Loucy (cell line): ENCODE measurements around the gene CD300A.

Source experiments
- H2AFZ ChIP-seq: fragments of 200-600 bp; sonication (generic); 2 replicates; pipeline ENCODE4 v1.6.0; 2016; ENCODE audit warnings: antibody characterized with exemption, mild to moderate bottlenecking, low read length, moderate library complexity
- H3F3A ChIP-seq: fragments of 200-600 bp; 2 replicates; pipeline ENCODE4 v1.6.0; 2016; ENCODE audit warnings: antibody characterized with exemption, low read depth, mild to moderate bottlenecking
- H3K27me3 ChIP-seq: fragments of 200-600 bp; sonication (generic); 2 replicates; pipeline ENCODE4 v1.6.1; 2014; ENCODE audit warnings: low read length, mild to moderate bottlenecking; ENCODE audit not compliant: insufficient read depth, poor library complexity, severe bottlenecking
- H3K36me3 ChIP-seq: fragments of 200-600 bp; sonication (generic); 2 replicates; pipeline ENCODE4 v1.6.1; 2016; ENCODE audit warnings: low read length; ENCODE audit not compliant: insufficient read depth
- H3K4me1 ChIP-seq: fragments of 200-600 bp; sonication (generic); 2 replicates; pipeline ENCODE4 v1.5.1; 2014; ENCODE audit warnings: low read length, mild to moderate bottlenecking; ENCODE audit not compliant: insufficient read depth, poor library complexity, severe bottlenecking
- H3K4me2 ChIP-seq: fragments of 200-600 bp; sonication (generic); 2 replicates; pipeline ENCODE4 v1.6.0; 2014; ENCODE audit warnings: antibody characterized with exemption, low read length, low read depth, mild to moderate bottlenecking; ENCODE audit not compliant: poor library complexity, severe bottlenecking
- H3K4me3 ChIP-seq: fragments of 200-600 bp; sonication (generic); 2 replicates; pipeline ENCODE4 v1.5.1; 2014; ENCODE audit warnings: low read length, mild to moderate bottlenecking, mixed read lengths; ENCODE audit not compliant: poor library complexity, severe bottlenecking
- H3K79me2 ChIP-seq: fragments of 200-600 bp; sonication (generic); 2 replicates; pipeline ENCODE4 v1.6.1; 2014; ENCODE audit warnings: low read length; ENCODE audit not compliant: insufficient read depth
- H3K9ac ChIP-seq: fragments of 200-600 bp; sonication (generic); 2 replicates; pipeline ENCODE4 v1.6.0; 2014; ENCODE audit warnings: mild to moderate bottlenecking, low read depth, low read length, moderate library complexity; ENCODE audit not compliant: poor library complexity, severe bottlenecking
- H3K9me2 ChIP-seq: fragments of 200-600 bp; sonication (generic); replicated peaks from 2 replicates; pipeline ENCODE4 v1.6.1; 2016; ENCODE audit warnings: low read depth, low read length, mixed read lengths
- H3K9me3 ChIP-seq: fragments of 200-600 bp; sonication (generic); 2 replicates; pipeline ENCODE4 v1.6.1; 2014; ENCODE audit warnings: mild to moderate bottlenecking, antibody characterized with exemption, low read length, low read depth; ENCODE audit not compliant: insufficient read depth
- H4K20me1 ChIP-seq: fragments of 200-600 bp; sonication (generic); 2 replicates; pipeline ENCODE4 v1.6.0; 2014; ENCODE audit warnings: antibody characterized with exemption, low read length, mild to moderate bottlenecking; ENCODE audit not compliant: insufficient read depth, poor library complexity, severe bottlenecking
- CTCF ChIP-seq: fragments of 200-600 bp; sonication (generic); conservative IDR thresholded peaks from 2 replicates; pipeline ENCODE4 v1.5.1; 2014; ENCODE audit warnings: mild to moderate bottlenecking, antibody characterized with exemption, low read length
- EZH2phosphoT487 ChIP-seq: fragments of 200-600 bp; IDR thresholded peaks from 2 replicates; pipeline ENCODE4 v1.6.1; 2018; ENCODE audit warnings: antibody characterized with exemption, mild to moderate bottlenecking, moderate library complexity, borderline replicate concordance

CD300A gene

GRCh38 chr17:74450925-74451403 lies 15.5 kb upstream of the CD300A start:
- Histone ChIP-seq H3F3A (no peaks in the 10 kb centered on the region), H3K27me3 (no peaks in the 10 kb centered on the region), H4K20me1 (no peaks in the 10 kb centered on the region), H3K4me1 (no peaks in the 10 kb centered on the region), H3K36me3 (no peaks in the 10 kb centered on the region), H3K4me2 (no peak overlapping the region), H3K4me3 (no peak overlapping the region), H2AFZ (no peak overlapping the region), H3K9ac (no peak overlapping the region), H3K79me2 (no peaks in the 10 kb centered on the region), H3K9me3 (no peaks in the 10 kb centered on the region), H3K9me2 (no peaks in the 10 kb centered on the region)
- TF ChIP-seq CTCF (no peak), EZH2phosphoT487 (no peak)

- Histone ChIP-seq H3K27me3 (no peaks in the 10 kb centered on the region), H3K9me3 (no peaks in the 10 kb centered on the region), H2AFZ (no peak overlapping the region), H3K36me3 (no peaks in the 10 kb centered on the region), H3K9ac (no peak overlapping the region), H3K4me3 (no peak overlapping the region), H3K4me2 (no peak overlapping the region), H3K4me1 (no peaks in the 10 kb centered on the region), H3F3A (no peaks in the 10 kb centered on the region), H4K20me1 (no peaks in the 10 kb centered on the region), H3K79me2 (no peaks in the 10 kb centered on the region), H3K9me2 (no peaks in the 10 kb centered on the region)
- TF ChIP-seq CTCF (no peak), EZH2phosphoT487 (no peak)
Measured at GRCh38 chr17:74451557-74451956, 14.9 kb upstream of the CD300A start.

- H3K9me3 ChIP-seq = no peaks in the 10 kb centered on the region
- no peaks in the 10 kb centered on the region for H3K9me2 ChIP-seq
- H3K4me1 ChIP-seq = no peaks in the 10 kb centered on the region
- H3K36me3 ChIP-seq = no peaks in the 10 kb centered on the region
- H2AFZ ChIP-seq = no peak overlapping the region
- TF ChIP-seq CTCF (no peak), EZH2phosphoT487 (no peak)
- H3K4me2 ChIP-seq = no peak overlapping the region
- H3K79me2 ChIP-seq = no peaks in the 10 kb centered on the region
- no peaks in the 10 kb centered on the region for H3K27me3 ChIP-seq
- no peaks in the 10 kb centered on the region for H3F3A ChIP-seq
- H3K4me3 ChIP-seq = no peak overlapping the region
- H3K9ac ChIP-seq = no peak overlapping the region
- no peaks in the 10 kb centered on the region for H4K20me1 ChIP-seq
Measured at GRCh38 chr17:74452033-74452840, 14.2 kb upstream of the CD300A start.
